ENCODE measurements around the gene CIRBP.

CIRBP gene

DNA sequence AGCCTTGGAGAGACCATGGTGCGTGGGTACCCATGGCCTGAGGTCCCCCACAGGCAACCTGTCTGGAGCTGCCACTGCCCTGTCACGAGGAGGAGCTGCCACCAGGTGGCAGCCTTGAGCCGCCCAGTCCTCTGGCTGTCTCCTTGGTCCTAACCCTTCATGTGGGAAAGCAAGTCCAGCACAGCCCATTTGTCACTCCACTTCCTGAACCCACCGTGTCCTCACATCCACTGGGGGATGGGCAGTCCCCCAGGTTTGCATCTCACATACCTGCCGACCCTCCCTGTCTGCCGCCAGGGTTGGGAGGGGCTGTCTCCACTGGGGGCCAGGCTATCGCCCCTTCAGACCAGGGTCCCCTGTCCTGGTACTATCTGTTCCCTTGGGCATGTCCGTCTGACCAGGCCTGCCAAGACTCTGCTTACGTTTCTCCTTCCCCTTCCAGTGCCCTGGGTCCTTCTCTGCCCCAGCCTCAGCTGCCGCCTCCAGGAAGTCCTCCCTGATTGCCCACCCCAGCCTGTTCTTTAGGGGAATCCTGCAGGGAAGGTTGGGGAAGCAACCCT, 10.7 kb downstream of the CIRBP start:
- peak; percentile 78 for DNase-seq (ENCODE audit: low spot score)

DNA sequence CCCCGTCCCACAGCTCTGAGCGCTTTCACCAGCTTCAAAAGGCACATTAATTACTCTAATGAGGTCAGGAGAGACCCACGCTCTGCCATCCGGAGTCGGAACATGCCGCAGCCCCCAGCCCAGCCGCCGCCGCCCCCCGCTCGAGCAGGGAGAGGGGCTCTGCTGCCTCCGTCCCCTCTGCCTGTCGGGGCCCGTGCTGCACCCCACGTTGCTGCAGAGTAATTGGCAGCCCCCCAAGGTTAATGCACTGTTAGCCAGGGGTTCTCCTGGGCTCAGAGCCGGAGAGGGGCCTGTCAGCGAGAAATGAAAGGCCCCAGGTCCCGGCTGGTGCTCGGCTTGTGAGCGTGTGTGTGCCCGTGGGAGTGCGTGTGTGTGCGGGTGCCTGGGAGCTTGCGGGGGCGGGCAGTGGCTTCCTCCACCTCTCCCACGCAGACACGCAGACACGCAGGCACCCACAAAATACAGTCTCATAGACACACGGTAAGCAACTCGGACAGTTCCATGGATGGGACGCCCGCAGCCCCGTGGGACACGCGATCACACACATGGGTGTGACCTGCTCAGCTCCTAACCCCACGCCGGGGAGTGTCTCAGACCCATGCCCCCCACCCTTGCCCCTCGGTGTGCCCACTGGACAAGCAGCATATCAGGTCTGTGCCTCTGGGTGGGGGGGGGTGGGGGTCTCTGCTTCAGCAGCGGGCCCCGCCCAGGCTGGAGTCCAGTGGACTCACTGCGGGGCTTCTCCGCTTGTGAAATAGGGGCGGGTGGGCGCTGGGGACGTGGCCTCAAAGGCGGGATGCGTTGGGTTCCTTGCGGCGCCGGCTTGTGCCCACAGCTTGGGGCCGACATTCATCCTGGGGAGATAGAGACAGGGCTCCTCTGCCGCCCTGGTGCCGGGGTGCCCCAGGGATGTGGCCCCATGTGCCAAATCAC, 11.8 kb downstream of the CIRBP start:
- no peak for DNase-seq (ENCODE audit: low spot score)

DNA sequence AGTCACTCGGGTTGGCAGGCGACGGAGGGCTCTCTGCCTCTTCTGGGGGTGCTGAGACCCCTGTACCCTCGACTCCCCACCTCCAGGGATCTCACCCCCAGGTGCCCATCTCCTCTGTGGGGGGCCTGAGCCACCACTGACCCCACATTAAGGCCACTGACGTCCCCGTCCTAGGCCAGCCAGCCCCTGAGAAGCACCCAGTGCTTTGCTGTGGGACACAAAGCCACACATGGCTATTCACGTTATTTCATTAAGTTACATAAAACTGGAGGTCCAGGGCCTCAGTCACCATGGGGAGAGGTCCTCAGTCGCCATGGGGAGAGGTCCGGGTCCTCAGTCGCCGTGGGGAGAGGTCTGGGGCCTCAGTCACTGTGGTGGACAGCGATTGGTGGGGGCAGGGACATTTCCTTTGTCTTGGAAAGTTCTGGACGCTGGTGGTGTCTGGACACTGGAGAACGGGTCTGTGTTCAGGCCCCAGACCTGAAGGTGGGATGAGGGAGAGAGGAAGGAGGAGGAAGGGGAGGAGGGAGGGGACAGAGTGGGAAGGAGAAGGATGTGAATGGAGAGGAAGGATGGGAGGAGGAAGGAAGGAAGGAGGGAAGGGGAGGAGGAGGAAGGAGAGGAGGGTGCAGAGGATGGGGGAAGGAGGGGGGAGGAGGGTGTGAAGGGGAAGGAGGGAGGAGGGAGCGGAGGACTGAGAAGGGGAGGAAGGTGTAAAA, 12.6 kb downstream of the CIRBP start:
- DNase-seq (ENCODE audit: low spot score) = no peak

DNA sequence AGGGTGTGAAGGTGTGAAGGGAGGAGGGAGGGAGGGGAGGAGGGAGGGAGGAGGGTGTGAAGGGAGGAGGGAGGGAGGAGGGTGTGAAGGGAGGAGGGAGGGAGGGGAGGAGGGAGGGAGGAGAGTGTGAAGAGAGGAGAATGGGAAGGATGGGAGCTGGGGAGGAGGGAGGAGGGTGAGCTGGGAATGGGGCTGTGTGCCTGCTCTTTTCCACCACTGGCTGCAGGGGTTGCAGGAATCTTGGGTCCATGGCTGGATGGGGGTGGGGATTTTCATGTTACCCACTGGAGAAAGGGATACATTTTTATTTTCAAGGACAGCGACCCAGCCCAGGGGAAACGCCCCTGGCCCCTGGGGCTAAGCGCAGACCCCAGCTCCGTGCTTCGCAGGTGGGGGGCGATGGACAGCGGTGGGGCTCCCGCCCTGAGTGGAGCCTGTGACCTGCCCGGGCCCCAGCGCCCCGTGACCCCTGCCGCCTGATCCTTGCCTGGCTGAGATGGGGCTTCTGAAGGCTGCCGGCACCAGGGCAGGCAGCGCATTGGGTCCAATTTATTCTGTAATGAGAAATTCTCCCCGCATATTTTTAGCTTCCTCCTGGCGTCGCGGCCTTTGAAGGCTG, 13.6 kb downstream of the CIRBP start:
- DNase-seq (ENCODE audit: low spot score) = no peak

DNA sequence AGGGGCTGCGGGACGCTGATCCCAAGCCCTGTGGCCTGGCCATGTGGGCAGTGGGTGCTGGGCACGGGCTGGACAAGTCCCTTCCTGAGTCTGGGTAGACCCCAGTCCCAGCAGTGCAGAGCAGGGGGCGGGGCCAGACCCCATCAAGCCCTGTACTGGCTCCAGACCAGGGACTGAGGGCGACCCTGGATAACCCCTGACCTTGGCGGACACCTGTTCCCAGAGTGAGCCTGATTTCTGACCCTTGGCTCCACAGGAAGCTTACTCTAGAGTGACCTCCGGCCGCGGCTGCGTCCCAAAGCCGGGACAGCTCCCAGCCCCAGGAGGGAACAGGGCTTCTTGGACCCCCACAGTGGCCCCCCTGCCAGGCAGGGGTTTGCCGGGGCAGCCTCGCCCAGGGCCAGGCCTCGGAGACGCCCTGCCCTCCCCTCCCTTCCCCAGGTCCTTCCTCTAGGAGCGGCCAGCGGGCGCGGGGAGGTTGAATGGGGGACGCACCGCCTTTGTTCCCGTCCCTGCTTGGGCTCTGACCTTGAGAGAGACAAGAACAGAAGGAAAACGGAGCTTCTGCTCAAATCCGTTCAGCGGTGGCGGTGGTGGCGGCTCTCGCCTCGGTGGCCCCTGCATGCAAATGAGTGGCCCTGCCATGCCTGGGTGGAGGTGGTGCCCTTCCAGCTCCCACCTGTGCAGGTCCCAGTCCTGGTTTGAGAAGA, 14.2 kb downstream of the CIRBP start:
- DNase-seq (ENCODE audit: low spot score) = no peak

DNA sequence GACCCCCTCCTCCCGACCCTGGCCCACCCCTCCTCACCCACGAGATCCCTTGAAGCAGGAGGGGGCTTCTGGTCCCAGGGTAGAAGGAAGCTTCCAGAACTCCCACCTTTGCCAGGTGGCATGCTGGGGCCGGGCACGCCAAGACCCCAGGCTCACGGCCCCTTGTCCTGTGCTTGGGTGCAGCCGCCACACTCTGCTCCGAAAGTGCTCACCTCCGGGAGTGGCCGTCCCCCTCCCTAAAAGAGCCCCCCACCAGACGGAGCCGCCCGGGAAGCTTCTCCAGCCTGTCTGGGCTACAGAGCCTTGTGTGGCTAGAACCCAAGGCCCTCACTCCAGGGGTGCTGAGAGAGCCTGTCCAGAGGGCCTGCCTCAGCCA, 14.8 kb downstream of the CIRBP start:
- no peak for DNase-seq (ENCODE audit: low spot score)

DNA sequence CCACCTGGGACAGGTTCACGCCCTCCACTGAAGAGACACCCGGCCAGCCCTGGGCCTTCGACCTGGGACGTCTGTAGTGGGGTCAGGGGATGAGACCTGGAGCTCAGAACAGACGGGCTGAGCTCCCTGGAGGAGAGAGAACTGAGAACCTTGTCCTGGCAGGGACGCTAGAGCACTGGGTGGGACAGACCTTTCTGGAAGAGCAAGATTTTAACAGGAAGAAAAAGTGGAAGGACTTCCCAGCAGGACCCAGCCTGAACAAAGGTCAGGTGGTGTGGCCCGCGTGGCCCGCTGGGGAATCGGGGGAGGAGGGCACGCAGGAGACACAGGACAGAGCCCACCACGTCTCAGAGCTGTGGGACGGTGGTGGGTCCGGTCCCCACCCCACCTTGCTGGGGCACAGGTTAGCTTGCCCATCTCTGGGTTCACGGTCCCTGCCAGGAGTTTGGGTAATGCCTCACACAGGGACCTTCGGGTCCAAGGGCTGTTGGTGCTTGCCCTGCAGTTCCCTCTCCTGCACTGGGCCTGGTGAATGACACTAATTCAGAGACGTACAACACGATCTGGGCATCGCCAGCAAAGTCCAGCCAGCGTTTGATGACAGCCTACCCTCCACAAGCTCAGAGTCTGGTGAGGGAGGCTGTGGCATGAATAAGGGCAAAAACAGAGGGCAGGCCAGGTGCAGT, 15.3 kb downstream of the CIRBP start:
- DNase-seq (ENCODE audit: low spot score) = no peak

DNA sequence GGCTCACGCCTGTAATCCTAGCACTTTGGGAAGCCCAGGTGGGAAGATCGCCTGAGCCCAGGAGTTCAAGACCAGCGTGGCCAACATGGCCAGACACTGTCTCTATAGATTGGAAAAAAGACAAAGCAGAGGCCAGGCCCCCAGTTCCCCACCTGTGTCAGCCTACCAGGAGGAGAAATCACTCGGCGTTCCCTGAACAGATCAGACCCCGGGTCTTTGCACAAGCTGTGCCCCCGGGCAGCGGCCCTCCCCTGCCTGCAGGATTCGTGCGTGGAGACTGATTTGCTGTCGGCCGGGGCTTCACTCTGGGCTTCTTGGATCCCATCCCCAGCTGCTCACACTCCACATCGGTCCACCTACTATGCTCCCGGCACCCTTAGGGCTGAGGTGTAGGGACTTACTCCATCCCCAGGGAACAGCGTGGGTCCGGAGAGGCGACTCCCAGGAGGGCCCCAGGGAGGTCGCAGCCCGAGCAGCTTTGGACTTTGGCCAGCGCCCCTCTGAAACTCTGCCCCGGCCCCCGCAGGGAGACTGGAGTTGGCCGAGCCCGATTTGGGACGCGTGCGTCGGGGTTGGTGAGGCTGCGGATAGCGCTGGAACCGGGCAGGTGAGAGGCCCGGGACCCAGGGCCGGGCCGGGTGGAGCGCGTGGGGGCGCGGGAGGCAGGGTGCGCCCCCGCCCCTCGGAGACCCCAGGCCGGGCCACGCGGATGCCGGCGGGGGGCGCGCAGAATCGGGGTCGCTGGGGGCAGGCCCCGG, 16.0 kb downstream of the CIRBP start:
- DNase-seq (ENCODE audit: low spot score) = no peak

DNA sequence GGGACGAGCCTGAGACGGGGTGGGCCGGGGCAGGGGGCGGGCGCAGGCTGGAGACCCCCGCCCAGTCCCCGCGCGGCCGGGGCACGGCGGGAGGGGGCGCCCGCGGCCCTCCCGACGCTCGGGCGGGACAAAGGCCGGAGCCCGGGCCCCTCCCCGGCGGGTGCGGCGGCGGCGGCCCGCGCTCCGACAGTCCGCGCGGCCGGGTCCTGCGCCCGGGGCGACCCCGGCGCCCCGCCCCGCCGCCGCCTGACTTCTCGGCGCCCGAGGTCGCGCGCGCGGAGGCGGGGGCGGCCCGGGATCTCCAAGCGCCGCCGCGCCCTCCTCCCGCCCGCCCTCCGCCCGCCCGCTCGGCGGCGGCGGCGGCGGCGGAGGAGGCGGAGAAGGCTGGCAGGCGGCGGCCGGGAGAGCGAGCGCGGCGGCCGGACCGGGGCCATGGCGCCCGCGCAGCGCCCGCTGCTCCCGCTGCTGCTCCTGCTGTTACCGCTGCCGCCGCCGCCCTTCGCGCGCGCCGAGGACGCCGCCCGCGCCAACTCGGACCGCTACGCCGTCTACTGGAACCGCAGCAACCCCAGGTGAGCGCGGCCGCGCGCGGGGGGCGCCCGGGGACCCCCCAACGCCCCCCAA, 16.7 kb downstream of the CIRBP start, which contains the start of gene EFNA2:
Gene EFNA2 (plus strand): TSS at position 137 of the 624 bp plus-strand sequence. CDS start 296 bp downstream, at position 433.
- DNase-seq (ENCODE audit: low spot score) = no peak

DNA sequence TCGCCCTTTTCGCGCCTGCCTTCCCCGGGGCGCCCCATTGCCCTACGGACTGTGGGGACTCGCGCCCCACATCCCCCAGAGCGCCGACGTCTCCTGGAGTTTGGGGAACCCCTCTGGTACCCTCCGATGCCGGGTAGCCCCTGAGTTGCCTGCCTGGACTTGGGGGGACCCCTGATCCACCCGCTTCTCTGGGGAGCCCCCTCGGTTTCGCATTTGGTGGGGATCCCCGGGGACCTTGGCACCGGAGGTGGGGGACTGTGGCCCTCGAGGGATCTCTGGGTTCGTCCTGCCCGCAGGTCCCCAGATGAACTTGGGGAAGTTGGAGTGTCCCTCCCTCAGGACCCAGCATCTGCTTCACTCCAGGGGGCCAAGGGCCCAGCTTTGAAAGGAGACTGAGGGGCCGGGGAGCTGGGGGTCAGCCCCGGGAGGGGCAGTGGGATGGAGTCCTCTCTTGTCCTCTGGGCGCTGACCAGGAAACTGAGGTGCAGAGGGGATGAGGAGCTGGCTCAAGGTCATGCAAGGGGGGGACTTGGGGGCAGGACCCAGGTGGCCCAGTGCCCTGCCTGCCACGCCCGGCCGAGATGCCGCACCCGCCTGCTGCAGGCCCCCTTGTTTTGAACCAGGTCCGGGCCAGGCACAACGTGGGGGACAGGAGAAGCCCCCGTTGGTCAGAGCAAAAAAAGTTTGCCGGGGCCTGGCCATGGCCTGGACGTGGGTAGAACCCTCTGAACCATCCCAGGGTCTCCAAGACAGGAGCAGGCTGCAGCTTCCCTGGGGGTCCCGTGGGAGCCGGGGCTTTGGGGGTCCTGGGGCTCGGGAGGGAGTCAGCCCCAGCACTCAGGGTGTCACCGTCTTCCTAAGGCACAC, 17.6 kb downstream of the CIRBP start:
- no peak for DNase-seq (ENCODE audit: low spot score)

DNA sequence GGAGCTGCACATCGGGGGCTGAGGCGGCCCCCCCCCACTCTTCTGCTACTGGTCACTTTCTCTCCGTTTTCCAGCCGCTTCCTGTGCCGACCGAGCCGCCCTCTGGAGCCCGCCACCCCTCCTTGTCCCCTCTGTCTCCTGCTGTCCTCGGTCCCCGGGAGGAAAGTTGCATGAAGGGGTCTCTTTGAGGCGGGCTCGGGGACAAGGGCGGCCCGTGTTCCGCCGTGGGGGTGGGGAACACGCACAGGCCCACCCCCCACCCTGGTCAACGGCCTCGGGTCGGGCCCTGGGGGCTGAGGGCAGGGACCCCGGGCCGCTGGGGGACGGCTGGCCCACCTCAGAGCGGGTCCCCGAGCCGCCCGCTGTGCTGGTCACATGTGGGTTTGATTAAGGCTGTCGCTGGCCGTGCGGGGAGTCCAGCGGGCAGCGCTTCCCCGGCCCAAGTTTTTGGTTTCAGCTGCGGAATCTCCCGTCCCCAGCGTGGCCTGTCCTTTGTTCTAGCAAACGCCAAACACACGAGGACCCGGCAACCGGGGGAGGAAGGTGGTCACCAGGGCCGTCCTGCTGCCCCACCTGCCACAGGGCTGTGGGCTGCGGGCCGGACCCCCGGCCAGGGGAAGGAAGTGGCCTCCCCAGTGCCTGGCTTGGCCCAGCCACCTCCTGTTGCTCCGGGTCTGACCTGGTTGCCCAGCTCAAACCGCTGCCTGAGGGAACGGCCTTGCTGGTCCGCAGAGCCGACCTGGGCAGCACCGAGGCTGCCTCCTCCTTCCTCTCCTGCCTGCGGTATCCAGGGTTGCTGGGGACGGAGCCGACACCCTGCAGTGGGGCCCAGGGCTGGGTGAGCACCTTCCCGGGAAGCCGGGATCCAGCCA, 18.5 kb downstream of the CIRBP start:
- no peak for DNase-seq (ENCODE audit: low spot score)

DNA sequence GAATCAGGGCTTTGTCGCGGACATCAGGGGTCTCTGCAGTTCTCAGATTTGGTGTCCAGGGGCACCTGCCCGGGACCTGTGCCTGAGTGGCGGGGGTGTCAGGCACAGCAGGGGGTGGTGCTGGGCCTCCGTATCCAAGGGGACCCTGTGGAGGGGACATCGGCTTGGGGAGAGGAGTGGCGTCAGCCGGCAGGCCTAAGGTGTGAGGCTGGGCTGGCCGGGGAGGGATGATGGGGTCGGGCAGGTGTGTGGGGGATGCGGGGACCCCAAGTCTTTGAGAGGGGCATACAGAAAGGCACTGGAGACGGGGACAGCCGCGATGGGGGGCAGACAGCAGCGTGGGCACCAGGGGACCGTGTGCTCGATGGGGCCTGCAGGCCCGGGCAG, 19.1 kb downstream of the CIRBP start:
- no peak for DNase-seq (ENCODE audit: low spot score)

DNA sequence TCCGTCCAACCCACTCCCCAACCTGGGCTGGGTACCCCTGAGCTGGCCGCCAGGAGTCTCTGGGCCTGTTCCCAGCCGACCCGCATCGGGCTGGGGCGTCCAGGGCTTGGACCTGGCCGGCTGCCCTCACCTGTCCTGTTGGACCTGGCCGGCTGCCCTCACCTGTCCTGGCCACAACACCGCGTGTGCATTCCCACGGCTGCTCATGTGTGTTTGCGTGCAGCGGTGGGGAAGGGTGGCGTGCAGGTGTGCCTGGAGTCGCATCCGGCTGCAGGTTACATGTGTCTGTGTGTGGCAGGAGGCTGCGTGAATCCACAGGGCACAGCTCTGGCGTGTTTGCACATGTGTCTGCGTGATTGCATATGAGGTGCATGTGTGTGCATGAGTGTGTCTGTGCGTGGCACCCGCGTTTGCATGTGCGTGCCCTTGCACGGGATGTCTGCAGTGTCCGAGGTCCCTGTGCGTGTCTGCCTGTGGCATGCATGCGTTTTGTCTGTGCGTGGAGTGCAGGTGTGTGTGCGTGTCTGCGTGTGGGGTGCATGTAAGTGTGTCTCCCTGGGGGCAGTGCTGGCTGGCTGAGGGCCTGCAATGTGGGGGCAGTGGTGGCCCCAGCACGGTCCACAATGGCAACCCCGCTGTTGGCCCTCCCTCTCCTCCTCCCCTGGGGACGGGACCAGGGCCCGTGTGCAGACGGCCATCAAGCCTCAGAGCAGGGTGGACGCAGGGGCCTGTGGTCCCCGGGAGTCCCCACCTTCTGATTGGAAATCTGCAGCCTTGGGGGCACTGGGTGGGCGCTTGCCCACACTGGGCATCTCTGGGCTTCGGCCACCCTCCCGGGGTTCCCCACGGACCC, 19.9 kb downstream of the CIRBP start:
- DNase-seq (ENCODE audit: low spot score) = no peak

DNA sequence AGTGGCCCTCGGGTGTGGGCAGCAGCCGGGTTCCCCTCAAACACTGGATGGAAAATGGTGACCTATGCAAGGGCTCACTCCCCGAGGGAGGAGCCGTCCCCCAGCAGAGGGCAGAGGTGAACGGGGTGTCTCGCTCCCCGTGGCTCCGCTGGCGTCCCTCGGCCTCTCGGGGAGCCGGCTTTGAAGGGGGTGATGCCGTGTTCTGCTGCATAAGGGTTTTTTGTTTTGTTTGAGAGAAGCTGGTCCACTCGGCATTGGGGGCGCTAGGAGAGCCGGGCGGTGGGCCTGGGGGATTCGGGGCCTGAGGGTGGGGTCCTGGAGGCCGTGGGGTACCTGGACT, 20.5 kb downstream of the CIRBP start:
- DNase-seq (ENCODE audit: low spot score) = no peak

DNA sequence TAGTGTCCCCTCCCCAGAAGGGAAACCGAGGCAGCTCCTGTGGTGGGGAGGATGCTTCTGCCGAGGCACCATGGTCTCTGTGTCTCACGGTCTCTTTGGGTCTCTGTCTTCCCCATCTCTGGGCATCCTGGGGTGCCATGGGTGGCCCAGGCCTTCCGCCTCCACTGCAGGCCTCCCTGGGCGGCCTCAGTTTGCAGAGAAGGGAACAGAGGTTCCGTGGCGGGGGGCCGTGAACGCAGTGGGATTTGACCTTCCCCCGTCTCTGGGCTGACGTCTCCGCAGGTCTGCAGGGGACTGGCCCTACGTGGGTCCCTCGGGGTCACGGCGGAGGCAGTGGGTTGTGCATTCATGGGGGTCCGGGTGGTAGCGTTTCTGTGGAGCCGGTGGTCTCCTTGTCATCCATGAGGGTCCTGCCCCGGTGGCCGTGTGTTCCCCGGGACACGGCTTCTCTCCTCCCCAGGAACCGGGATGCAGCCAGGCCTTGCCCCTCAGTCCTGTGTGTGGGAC, 21.1 kb downstream of the CIRBP start:
- no peak for DNase-seq (ENCODE audit: low spot score)

DNA sequence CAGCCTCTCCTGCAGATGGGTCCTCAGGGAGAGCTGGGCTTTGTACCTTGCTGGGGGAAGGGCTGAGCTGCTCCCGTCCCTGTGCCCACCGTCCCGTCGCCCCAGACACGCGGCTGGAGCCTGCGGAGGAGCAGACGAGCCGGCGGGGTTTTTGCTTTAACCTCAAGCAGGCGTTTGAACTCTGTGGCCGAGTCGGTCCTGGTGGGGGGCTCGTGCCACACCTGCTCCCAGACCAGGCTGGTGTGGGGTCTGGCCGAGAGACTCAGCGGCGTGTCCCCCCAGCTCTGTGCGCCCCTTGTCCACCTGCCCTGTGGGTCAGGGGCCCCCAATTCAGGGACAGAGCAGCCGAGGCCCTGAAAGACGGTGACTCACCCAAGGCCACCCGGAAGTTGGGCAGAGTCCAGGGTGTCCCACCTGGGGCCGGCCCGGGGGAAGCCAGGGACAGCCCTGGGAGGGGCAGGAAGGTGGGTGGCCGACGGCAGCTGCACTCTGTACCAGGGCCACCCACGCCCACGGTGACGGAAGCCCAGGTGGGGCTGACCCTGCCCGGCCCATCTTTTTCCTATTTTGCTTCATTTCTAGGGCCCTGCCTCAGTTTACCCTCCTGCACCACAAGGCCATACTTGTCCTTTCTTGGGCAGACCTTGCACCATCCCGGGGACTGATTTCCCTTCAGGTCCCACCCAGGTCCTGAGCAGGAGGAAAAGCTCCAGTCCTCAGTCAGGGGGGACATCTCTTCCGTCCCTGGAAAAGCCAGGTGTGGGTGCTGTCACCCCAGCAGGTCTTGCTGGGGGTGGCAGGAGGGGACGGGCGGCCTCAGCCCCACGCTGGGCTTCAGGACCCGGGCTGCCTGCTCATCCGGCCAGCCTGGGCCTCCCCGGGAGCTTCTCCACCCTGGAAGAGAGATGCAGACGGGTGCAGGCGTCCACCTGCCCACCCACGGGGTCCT, 21.8 kb downstream of the CIRBP start:
- DNase-seq (ENCODE audit: low spot score) = no peak

Measured in COLO829 (cell line).